ENCODE results near the gene SSTR4.

The SSTR4 gene

DNA sequence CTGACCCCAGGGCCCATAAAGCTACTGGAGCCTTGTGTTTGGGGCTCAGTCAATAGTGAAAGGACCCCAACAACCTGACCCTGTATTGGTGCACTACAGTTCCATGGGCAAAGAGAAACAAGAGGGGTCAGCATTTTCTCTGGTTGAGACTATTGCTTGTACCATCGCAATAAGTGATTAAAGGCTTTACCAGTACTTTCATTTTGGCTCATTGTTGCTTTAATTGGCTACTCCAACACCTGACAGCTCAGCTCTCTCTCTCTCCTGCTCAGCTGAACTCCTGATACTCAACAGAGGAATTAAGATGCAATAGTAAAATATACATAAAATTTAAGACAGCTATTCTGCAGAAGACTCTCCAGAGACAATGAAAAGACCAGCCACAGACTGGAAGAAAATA lies 33.2 kb downstream of the SSTR4 start:
- DNase-seq: no peak

- DNase-seq: no peak
Observed at GRCh38 chr20:23069108-23069507, 34.0 kb downstream of the SSTR4 start.

DNA sequence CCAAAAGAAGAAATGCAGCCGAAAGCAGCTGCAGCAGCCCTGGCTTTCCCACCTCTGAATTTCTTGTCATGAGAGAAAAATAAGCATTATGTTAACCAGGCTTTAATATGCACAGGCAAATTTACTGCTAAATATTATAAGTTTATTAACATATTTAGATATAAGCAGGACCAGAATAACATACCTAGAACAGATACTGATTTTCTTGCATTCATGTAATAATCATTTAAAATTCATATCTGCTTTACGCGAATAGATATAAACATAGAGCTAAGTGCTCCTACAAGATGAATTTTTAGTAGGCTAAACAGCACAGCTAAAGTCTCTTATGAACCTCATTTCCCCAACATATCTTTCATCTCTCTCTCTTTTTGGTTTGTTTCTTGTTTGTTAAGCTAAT lies 36.3 kb downstream of the SSTR4 start:
- DNase-seq: no peak

- no peak for DNase-seq
Observed at GRCh38 chr20:23071996-23072395, 36.9 kb downstream of the SSTR4 start.

GRCh38 chr20:23072892-23073586 lies 37.9 kb downstream of the SSTR4 start:
- no peak for DNase-seq

DNA sequence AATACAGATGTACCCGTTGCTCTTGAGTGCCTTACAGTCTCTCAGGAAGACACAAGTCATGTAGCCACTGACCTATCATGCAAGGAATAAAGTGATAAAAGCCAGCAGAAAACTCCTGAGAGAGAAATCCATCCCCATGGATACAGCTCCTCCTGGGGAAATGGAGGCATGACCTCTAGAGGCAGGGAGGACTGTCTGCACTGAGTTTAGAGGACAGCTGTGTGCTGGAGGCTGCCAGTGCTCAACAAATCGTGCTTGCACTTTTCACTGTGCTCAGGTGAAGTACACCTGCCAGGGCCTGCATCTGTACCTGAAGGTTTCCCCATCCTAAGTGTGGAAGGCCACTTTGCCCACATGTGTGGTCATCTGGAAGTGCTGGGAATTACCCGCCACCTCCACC lies 38.9 kb downstream of the SSTR4 start:
- DNase-seq: no peak

DNA sequence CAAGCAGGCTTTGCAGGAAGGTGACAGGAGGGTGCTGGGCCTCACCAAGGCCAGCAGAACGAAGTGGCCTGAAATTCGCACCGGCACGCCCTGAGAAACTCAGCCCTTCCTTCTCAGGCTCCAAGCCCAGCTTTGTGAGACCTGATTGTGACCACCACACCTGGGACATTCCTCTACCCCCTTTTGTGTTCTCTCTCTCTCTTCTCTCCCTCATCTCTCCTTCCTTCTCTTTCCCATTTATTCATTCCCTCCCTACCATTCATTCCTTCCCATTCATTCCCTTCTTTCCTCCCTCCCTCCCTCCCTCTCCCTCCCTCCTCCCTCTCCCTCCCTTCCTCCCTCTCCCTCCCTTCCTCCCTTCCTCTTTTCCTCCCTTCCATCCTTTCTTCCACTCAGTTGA lies 42.2 kb downstream of the SSTR4 start:
- DNase-seq: no peak

GRCh38 chr20:23078351-23079015 lies 43.4 kb downstream of the SSTR4 start:
- DNase-seq: no peak

GRCh38 chr20:23079016-23079351 lies 43.9 kb downstream of the SSTR4 start:
- DNase-seq: no peak

DNA sequence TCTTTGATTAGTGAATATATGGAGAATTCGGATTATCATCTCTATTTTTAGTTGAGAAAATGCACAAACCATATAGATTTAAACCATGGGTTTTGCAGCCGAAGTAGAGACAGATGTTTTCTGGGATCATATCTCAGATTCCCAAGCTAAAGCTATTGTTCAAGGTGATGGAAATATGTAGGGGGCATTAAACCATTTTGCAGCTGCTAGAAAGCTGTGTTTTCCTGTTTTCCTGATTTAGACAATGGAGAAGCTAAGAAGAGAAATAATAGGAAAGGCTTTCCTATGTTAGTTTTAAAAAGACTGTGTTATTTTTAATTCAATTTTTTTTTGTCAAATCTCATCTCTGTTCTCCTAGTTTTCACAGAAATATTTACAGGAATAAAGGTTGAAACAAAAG lies 44.8 kb downstream of the SSTR4 start:
- no peak for DNase-seq

DNA sequence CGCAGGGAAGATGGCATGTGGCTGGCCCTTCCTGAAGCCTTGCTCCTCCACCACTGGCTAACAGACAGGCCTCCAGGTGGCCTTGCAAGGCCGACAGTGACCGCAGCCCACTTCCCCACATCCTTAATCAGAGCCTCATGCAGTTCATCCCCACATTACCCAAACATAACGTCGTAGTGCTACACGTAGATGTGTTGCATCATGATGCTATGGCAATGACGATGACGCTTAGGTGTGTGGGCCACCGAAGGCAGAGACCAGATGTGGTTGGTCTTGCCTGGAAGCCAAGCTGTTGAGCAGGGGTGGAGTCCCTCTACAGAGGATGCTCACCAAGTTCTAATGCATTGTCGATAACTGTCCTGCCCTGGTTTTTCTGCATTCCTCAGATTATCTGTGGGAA lies 45.4 kb downstream of the SSTR4 start:
- no peak for DNase-seq

- no peak for DNase-seq
Observed at GRCh38 chr20:23081263-23081819, 46.2 kb downstream of the SSTR4 start.

- no peak for DNase-seq
Observed at GRCh38 chr20:23082846-23083552, 47.9 kb downstream of the SSTR4 start.

DNA sequence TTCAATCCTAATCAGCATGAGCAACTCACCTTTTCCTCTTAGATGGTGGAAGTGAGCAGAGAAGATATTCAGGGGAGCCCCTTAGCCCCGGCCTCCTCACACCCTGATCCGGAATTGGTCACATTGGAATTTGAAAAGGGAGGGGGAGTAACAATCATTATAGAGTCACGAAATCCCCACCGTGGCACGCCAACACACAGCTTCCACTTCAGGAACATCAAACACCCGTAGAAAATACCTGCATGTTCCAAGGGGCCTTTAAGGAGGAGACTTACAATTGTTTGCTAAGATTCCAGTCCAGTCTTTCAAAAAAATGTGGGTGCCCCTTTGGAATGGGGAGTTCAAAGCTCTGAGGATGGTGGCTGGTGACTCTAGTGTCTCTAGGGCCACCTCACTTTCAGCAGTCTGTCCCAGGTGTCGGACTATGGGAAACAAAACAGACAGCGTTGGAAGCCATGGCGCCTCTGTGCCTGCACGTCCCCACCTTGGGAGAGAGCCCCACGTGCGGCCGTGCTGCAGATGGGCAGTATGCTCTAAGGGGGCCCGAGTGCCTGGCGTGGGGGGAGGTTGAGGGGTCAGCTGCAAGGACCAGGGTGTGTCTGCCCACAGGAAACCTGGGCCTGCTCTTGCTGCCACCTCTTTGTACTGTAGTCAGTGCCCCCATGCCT lies 48.6 kb downstream of the SSTR4 start:
- no peak for DNase-seq

- no peak for DNase-seq
Observed at GRCh38 chr20:23084282-23084844, 49.3 kb downstream of the SSTR4 start.

- DNase-seq: no peak
Observed at GRCh38 chr20:23084845-23085365, 49.8 kb downstream of the SSTR4 start.

DNA sequence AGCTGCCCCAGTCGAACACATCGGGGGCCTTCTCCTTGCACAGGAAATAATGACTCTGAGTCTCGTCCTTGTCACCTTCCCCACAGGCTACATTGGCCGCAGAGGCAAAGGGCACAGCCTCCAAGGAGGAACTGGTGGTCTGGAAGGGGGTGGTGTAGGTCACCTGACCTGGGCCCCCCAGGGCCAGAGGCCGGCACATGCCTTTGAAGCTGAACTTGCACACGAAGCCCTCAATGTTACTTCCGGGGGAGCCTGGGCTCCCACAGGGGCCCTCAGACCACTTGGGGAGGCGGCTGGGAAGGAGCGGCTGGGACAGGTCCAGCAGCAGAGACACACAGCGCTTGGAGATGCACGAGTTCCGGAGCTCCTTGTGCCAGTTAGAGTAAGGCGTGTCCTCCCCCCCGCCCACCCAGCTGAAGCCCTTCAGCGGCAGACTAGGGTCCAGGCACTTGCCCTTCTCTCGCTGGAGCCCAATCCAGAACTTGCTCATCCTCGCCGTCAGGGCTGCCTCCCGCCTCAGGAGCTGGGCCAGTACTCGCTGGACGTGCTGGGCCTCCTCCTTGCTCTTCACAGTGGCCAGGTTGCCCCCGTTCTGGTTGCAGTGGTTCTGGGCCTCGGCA lies 50.4 kb downstream of the SSTR4 start:
- DNase-seq: no peak

DNA sequence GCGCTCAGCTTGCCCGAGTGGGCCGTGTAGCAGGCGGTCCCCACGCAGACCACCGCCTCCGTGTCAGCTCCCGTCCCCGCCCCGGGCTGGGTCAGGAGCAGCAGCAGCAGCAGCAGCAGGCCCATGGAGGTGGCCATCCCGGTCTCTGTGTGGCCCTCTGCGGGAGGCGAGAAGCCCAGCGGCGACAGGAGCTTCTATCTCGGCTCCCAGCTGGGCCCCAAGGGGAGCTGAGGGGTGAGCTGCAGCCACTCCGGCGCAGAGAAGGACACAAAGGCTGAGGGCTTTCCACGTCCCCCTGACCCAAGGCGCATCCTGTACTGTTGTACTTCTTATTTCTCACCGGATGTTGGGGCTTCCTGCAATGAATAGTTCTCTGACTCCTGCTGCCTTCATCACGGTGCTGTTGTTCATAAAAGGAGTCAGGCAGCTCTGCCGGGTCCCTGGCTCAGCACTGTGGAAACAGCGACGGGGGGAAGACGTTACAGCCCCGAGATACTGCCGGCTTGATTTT lies 51.0 kb downstream of the SSTR4 start, which contains the start of gene CD93:
TSS of gene CD93 (minus strand) at position 269 of the 511 bp plus-strand sequence. CDS start at position 137, 132 bp downstream.
- DNase-seq: no peak

- no peak for DNase-seq
Observed at GRCh38 chr20:23086931-23087411, 51.9 kb downstream of the SSTR4 start.

DNA sequence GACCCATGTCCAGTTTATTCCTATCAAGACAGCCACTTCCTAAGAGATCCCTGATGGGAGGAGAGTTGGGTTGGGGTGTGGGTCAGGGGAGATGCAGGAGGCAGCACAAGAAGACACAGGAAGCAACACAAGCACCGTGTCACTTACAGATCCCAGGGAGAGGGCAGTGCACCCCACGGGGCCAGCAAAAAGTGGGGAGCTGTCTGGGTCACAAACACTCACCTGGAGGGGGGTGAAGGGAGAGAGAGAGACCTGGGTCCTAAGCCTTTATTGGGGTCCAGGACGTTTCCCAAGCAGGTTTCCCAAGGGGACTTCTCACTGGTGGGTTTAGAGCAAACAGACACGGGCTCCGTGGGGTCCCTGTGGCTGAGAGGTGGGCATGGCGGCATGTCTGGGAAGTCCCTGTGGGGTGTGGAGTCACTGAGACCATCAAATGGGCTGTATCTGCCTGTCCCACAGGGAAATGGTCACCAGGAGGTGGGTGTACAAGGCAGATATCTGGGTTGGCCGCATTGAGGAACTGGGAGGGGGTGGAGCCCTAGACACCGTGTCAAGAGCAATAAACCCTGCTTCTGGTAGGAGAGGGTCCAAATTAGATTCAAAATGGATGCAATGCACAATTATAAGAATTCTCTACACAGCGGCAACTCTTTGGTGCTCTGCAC lies 52.6 kb downstream of the SSTR4 start:
- no peak for DNase-seq
